GM21528 (cell line): ENCODE results near the gene CCDC134.
"Not testable (repeated sequence)": the region's sequence is repeated elsewhere in the genome, so short reads cannot be mapped to it uniquely, and the experiment has no call there.

Experiments
- ATAC-seq: cut with Tn5 transposase; IDR thresholded peaks from one replicate; pipeline ENCODE4 v1.9.1; 2021; ENCODE audit warnings: mild to moderate bottlenecking, moderate library complexity; ENCODE audit not compliant: unreplicated experiment, low FRiP score

Gene CCDC134

GRCh38 chr22:41821471-41822316, 21.2 kb downstream of the CCDC134 start:
- no peak for ATAC-seq

- ATAC-seq, result no peak
These were observed 22.0 kb downstream of the CCDC134 start for GRCh38 chr22:41822317-41823057.

- ATAC-seq, result no peak
These were observed 23.3 kb downstream of the CCDC134 start for GRCh38 chr22:41823797-41824196.

- ATAC-seq, result no peak
These were observed 24.9 kb downstream of the CCDC134 start for GRCh38 chr22:41825376-41825775.

- ATAC-seq, result no peak
These were observed 25.5 kb downstream of the CCDC134 start for GRCh38 chr22:41826021-41826420.

- ATAC-seq, result no peak
These were observed 26.2 kb downstream of the CCDC134 start for GRCh38 chr22:41826430-41827383.

GRCh38 chr22:41827671-41828070, 27.2 kb downstream of the CCDC134 start:
- ATAC-seq, result no peak

- ATAC-seq, result no peak
These were observed 28.0 kb downstream of the CCDC134 start for GRCh38 chr22:41828516-41828915.

- no peak for ATAC-seq
These were observed 29.7 kb downstream of the CCDC134 start for GRCh38 chr22:41830174-41830573.

- ATAC-seq, result no peak
These were observed 30.9 kb downstream of the CCDC134 start for GRCh38 chr22:41831383-41831782.

- peak; percentile 2 for ATAC-seq
These were observed 31.5 kb downstream of the CCDC134 start for GRCh38 chr22:41831828-41832552.

GRCh38 chr22:41832553-41833368, 32.3 kb downstream of the CCDC134 start, which contains the start of gene SREBF2:
TSS of gene SREBF2 (plus strand) at chr22:41833105. CDS start at chr22:41833271, 166 bp downstream.
- peak; percentile 85 for ATAC-seq

- peak; percentile 25 for ATAC-seq
These were observed 33.0 kb downstream of the CCDC134 start for GRCh38 chr22:41833369-41834004.

GRCh38 chr22:41834005-41834944, 33.8 kb downstream of the CCDC134 start:
- ATAC-seq, result no peak

GRCh38 chr22:41835462-41835861, 35.0 kb downstream of the CCDC134 start:
- ATAC-seq, result not testable (repeated sequence)

GRCh38 chr22:41836551-41836950, 36.1 kb downstream of the CCDC134 start:
- no peak for ATAC-seq

- no peak for ATAC-seq
These were observed 38.6 kb downstream of the CCDC134 start for GRCh38 chr22:41838842-41839618.
